ENCODE measurements around the gene DDC.
"Not testable (repeated sequence)": the region's sequence is repeated elsewhere in the genome, so short reads cannot be mapped to it uniquely, and the experiment has no call there.

The DDC gene

DNA sequence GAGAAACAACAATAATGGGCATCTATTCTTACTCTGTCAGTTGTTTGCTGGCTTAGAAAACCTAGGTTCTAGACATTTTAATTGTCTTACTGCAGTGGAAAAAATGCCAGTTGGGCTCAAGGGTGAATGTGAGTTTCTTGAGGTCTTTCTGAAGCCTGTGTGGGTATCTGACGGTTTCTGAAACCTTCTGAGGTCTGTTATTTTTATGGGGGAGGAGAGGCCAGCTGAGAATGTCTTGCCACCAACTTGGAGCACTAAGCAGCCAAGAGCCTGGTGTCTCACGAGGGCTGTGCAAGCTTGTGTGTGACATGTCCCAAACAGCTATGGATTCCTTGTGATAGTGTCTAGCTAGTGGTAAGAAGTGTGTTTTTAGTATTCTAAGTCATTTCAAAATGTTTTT, 24.2 kb upstream of the DDC start:
- DNase-seq = no peak

DNA sequence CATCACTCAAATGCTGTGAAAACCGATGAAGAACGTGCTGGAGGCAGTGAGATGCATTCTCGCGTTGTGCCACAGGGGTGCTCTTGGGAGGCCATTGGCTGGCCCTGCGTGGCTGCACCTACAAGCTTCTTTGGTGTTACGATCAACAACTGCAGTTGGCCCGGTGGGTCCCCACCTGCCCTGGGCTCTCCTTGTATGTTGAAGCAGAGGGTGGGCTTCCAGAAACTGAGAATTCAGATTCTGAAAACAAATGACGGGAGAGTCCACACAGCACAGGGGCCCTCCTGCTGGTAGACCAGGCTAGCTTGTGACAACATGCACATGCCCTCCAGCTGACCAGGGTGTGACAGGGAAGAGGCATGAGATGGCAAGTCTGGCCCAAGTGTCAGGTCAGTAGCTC, 23.7 kb upstream of the DDC start:
- DNase-seq = no peak

DNA sequence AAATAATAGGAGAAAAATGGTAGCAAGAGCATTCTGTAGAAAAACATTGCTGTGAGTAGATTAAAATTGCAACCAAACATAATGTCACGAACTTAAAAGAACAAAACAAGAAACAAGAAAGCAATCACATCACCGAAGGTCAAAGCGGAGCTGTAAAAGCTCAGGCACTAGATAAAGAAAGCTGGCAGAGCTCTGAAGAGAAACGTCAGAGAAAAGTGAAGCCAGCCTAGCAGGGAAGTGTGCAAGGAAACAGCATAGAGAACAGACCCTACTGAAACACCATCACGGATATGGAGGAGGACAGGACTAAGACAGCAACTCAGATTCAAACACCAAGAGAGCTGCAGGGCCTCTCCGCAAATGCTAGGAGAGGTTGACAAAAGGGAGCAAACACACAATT, 22.5 kb upstream of the DDC start:
- DNase-seq = no peak

DNA sequence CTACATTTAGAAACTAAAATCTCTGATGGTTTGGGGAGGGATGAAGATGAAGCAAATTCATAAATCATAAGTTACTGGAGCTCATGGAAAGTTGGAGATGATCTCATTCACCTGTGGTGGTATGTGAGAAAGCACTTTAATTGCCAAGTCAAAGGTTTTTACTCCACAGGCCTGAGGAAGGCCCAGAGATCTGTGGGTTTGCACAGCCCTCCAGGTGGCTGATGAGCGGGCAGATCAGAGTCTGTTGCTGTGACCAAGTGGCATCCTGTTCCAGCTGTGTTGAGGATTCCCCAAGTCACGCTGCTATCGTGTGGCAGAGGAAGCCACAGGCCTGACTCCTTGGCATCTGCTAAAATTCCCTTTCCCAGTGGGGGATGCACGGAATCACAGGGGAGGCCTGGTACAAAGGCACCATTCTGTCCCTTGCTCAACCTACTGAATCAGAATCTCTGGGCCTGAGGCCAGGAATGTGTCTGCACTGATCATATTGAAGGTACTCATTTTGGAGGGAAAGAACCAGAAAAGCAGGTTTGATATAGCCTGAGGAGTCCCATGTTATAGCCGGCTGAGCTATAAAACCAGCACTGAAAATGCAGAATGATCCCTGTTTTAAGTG, 19.7 kb upstream of the DDC start:
- DNase-seq = no peak

DNA sequence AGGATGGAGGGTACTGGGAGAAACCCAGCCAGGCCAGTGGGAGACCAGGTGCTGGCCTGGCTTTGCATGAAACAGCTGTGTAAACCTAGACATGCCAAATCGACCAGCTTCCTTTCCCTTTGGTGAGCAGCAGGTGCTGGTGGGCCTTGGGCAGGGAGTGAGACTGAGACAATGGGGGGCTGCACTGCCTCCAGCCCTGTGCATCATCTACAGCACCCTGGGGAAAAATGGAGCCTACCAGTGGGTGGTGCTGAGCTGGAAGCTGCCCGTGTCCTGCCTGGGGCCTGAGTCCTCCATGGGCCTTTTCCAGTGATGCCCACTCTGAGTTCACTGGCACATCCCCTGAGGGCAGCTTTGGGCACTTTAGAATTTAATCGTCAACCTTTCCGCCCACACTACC, 19.2 kb upstream of the DDC start:
- DNase-seq = no peak

DNA sequence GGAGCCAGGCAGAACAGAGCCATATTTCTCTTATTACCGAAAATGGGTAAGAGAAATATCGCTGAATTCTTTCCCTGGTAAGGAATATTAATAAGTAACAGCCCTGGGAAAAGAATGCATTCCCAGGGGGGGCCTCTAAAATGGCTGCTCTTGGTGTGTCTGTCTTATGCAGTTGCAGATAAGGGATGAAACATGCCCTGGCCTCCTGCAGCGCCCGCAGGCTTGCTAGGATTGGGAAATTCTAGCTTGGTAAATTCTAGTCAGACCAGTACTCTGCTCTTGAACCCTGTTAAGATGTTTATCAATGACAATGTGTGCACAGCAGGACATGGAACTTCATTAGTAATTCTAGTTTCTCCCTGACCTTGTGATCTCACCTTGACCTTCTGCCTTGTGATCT, 18.1 kb upstream of the DDC start:
- not testable (repeated sequence) for DNase-seq

DNA sequence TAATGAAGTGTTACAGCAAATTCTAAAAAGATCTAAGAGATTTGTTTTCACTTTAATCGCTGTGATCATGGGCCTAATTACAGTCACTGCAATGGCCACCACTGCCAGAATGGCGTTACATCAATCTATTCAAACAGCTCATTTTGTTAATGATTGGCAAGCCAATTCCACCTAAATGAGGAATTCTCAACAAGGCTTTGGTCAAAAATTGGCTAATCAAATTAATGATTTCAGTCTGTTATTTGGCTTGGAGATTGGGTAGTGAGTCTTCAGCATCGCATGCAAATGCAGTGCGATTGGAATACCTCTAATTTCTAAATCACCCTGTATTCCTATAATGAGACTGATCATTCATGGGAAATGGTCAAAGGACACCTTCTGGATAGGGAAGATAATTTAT, 17.1 kb upstream of the DDC start:
- DNase-seq = not testable (repeated sequence)

DNA sequence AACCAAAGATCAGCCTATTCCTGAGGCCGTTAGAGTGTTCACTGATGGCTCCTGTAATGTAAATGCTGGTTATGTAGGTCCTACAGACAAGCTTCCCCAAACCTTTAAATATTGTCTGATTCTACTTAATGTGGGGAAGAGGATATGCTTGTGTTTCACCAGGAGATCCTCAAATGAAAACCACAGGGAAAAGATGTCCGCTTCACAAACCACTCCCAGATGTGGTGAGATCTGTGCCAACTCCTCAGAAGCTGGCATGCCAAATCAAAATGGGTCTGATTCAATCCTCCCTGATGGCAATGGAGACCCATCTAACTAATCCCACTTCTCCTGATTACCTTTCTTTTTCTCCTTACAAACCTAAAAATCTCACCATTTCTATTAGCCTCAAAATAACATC, 15.5 kb upstream of the DDC start:
- DNase-seq = not testable (repeated sequence)

DNA sequence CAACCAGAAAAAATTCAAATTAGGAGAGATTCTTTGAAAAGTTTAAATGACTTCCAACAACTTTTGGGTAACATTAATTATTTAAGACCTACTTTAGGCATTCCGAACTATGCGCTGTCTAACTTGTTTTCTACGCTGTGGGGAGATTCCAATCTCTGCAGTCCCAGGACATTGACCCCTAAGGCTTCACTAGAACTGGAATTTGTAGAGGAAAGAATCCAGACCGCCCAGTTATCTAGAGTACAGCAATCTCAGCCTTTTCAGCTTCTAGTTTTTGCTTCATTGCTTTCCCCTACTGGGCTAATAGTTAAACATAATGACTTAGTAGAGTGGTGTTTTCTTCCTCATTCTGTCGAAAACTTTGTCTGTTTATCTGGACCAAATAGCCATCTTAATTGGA, 14.9 kb upstream of the DDC start:
- DNase-seq = no peak

DNA sequence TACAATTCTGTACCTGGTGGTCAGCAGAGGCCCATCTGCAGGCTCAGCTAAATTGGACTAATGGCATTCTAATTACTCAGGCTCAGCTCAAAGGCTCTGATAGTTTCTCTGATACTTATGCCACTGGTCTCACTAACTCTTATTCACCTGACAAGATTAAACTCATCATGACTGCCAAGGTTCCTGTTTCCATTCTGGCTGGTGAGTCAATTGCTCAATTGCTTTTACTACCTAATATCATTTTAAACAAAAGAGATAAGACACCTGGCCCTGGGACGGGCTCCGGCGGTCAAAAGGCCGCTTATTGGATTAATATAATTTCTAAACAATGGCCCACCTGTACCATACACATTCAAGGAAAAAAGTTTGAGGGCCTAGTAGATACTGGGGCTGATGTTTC, 12.9 kb upstream of the DDC start:
- not testable (repeated sequence) for DNase-seq

DNA sequence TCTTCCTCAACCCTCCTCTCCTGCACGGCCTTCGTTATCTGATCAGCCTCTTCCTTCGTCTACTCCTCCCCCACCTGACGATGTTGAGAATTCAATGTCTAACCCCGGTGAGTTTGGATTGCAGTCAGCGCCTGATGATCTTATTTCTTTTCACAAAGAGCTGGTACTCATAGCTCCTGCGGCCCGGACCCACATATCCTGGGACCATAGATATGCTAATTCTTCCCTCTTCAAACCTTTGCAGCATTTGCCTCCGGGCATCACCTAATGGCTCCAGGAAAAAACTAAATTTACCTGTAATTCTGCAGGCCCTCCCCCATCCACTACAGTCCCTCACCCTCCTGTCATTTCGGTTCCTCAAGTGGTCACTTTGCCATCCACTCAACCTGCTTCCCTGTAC, 12.4 kb upstream of the DDC start:
- no peak for DNase-seq

DNA sequence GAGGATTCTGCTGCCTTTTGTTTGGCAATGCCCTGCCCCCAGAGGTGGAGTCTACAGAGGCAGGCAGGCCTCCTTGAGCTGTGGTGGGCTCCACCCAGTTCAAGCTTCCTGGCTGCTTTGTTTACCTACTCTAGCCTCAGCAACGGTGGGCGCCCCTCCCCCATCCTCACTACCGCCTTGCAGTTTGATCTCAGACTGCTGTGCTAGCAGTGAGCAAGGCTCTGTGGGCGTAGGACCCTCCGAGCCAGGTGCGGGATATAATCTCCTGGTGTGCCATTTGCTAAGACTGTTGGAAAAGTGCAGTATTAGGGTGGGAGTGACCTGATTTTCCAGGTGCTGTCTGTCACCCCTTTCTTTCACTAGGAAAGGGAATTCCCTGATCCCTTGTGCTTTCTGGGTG, 11.2 kb upstream of the DDC start:
- DNase-seq = not testable (repeated sequence)

DNA sequence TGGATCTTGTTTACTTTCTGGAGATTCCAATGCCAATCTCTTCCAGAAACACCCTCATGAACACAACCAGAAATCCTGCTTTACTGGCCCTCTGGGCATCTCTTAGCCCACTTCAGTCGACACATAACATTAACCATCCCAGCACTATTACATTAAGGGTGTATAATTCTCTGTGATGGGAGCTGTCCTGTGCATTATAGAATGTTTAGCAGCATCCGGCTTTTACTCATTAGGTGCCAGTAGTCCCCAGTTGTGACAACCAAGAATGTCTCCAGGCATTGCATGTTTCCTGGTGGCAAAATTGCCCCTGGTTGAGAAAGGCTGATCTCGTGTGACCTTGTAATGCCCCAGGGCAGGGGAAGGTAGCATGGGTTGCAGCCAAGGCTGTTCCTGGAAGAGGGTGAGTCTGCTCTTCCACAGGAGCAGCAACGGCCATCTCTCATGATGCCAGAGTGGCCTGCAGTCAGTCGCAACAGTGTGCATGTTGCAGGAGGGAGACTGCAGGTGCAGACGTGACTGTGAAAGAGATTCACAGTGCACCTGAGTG, 2.6 kb upstream of the DDC start:
- no peak for DNase-seq

DNA sequence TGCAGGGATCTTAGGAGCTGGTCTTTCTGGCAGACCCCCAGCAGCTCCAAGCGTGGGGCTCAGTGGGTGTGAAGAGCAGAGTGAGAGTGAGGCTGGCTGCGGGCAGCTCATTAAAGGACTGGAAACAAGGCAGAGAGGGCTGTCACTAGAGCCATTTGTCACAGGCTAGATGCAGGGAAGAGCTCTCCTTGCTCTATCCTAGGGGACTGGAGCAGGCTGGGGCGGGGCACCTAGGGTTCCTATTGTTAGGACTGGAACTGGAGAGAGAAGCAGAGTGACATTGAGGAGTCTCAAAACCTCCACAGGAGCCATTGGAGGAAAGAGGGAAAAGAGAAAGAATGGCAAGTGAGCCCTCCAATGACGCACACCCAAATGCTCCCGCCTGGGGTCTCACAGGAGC, 772 bp upstream of the DDC start:
- DNase-seq = no peak

DNA sequence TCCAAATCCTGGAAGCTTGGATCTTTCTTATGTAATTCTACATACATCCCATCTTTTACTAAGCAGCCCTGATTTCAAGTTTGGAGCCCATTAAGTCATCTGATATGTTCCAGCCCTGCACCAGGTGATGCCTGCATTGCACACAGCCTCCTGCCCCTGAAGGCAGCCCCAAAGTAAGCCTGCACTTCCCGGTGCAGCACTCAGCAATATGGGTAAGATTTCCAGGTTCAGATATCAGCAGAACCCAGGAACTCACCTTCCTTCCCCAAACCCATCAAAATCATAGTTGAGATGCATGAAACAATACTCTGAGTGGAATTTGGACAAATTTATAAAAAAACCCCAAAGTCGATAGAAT, 333 bp upstream of the DDC start:
- DNase-seq = no peak

DNA sequence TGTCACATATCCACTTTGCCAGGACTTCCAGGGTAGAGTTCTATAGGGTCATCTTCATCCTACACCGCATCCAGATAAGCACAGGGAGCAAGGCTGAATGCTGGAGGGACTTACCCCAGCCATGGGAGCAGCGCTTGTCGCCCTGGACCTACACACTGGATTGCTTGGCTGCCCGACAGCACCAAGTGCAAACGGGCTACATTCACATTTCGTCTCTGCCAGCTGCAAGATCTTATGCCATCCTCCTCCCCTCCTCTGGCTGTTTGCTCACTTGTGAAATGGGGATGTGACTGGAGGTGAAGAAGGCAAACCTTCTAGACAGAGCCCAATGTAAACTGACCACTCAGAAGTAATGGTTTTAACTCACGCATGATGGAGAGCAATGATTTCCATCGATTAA, 1.0 kb downstream of the DDC start:
- DNase-seq = no peak

DNA sequence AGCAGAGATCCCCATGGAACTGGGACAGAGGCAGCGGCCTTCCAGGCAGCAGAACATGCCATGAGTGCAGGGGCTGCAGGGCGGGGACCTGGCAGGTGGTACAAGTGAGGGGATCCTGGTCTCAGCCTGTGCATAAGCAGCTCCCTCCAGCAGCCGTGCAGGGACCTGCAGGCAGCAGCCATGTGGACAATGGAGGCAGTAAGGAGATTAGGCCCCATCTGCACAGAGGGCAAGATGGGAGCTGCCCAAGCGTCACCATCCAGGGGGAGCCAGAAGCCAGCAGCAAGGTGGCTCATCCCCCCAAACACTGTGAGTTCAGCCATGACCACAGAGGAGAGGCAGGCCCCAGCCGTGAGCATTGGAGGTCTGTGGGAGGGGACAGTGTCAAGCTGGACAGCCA, 3.1 kb downstream of the DDC start:
- DNase-seq = no peak

DNA sequence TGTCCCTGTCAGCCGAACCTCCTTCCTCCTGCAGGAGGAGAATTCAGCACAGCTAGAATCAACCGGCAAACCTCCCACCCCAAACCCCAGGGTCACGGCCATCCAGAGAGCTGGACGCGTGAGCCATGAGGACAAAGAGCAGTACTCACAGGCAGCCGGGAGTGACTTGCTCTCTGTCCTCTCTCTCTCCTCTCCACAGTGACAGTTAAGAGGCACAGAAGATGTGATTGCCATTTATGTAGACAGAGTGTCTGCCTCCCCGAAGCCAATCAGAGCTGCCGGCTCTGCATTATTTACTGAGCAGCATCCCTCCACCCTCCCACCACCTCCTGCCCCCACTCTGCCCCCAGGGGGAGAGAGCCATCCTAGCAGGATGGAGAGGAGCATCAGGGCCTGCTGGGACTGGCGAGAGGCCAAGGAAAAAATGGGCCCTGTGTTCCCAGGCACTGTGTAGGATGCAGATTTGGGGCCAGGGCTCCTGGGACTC, 4.3 kb downstream of the DDC start:
- DNase-seq = no peak

DNA sequence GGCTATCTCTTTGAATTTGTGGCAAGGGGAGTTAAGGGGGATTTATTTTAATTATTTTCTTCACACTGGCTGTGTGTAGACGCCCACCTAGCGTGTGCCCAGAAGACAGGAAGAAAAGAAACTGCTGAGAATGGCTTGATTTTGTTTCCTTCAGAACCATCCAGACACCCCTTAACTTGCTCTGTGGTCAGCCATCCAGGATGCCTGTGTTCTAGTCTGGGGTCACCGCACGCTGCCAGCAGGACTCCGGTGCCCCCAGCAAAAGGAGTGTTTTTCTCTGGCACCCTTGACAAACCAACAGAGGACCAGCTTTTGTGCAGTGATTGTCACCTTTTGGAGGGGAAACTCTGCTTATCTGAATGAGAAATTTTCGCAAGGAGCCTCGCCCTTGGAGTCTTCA, 5.3 kb downstream of the DDC start:
- no peak for DNase-seq

DNA sequence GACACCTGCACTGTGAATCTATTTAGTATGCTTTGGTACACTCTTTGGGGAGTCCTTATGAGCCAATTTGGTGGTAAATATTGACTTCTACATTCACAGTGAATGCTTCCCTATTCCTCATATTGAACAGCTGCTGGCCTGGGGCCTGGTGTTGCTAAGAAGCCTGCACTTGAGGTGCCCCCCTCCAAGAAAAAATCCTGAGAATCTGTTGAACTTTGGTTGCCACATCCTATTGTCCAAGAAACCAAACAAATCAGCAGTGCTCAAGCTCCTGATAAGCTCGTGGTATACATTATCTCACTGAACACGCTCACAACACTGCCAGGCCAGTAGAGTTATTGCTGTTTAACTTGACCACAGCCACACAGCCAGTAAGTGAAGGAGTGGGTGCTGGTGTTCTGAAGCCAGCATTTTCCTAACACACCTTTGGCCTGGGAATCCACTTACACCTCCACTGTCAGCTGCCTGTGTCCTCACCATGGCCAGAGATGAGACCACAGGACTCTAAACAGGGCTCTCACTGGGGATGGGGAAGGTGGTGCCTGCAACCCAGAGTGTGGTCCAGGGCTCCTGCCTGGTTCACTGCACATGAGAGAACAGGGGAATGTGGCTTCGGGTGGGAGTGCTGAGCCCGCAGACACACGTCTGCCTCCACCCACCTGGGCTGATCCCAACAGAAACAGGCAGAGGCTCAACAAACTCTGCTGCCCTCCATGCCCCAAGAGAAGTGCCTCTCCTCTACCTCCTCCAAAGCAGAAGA, 6.7 kb downstream of the DDC start:
- no peak for DNase-seq

DNA sequence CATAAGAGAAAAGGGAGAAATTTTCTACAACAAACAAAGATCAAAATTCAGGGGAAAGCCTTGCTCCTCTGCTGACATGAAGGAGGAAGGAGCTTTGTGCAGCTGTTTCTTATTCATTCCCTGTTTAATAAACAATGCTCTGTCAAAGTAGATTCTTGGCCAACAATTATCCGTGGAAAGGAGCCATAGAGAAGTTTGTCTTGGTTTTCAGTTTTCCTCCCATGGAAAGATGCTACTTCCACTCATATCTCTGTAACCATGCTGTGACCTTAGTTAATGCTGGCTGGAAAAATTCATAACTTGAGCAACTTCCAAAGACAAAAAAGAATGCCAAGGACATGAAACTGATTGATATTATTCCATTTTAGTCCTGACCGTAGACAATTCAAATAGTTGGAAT, 8.1 kb downstream of the DDC start:
- DNase-seq = no peak

DNA sequence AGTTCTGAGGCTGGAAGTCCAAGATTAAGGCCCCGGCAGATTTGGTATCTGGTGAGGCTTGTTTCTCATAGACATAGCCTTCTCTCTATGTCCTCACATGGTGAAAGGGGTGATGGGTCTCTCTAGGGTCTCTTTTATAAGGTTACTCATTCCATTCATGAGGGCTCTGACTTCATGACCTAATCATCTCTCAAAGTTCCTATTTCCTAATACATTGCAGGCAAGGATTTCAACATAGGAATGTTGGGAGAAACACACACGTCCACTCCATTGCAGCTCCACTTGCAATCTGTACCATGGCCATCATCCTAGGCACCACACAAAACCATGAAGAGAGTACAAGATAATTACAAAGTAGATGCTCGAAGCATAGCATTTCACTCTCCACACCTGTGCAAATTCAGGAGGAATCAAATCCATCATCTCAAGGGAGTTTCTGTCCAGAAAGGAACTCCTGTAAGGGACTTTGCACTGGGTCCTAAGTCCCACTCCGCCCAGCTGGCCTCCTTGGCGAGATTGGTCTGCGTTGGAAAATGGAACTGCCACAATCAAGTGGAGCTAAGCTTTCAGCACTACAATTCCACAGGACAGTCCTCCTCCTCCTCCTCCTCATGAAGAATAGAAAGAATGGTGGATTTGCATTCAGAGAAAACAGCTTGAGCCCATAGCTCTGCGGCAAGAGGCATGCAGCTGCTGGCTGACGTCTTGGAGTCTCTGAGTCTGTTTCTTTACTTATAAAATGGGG, 8.8 kb downstream of the DDC start:
- no peak for DNase-seq

DNA sequence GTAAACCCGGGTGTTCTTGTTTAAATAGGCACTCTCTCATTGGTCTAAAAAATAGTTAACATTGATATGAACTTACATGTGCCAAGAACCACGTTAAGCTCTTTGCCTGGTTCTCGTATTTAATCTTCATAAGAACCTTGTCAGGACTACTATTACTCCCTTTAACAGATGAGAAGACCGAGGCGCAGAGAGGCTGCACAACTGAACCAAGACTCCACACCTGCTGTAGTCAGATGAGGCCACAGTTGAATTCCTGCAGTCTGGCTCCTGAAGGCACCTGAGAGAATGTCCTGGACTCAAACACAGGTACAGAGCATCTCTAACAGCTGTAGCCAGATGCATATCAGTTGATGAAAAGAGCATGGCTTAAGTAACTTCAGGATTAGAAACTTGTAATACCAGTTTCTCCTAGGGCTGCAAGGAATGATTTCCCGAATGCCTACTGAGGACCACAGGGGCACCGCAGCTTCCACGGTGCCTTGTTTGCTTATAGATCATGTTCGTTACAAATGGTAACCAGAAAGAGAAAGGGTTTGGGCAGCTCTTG, 9.5 kb downstream of the DDC start:
- no peak for DNase-seq

Measured in hippocampal formation (tissue), 2 donors.